ENCODE data around the gene TWIST2.

DNA sequence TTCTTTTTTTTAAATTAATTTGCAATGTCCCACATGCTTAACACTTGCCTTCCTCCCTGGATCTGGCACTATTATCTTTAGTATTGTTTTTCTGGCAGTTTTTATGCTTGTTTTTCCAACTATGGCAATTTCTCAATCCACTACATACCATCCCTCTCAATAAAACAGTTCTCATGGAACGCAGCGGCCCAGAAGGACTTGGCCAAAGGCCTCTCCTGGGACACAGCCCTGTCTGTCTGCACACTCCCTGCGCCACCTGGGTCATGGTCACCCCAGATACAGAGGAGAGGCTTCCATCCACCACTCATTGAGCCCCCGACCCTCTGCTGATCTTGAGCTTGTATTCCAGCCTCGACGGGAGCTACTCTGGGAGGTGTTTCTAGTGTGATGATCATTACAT, 91.2 kb downstream of the TWIST2 start:
- TF ChIP-seq, protein P1, sequence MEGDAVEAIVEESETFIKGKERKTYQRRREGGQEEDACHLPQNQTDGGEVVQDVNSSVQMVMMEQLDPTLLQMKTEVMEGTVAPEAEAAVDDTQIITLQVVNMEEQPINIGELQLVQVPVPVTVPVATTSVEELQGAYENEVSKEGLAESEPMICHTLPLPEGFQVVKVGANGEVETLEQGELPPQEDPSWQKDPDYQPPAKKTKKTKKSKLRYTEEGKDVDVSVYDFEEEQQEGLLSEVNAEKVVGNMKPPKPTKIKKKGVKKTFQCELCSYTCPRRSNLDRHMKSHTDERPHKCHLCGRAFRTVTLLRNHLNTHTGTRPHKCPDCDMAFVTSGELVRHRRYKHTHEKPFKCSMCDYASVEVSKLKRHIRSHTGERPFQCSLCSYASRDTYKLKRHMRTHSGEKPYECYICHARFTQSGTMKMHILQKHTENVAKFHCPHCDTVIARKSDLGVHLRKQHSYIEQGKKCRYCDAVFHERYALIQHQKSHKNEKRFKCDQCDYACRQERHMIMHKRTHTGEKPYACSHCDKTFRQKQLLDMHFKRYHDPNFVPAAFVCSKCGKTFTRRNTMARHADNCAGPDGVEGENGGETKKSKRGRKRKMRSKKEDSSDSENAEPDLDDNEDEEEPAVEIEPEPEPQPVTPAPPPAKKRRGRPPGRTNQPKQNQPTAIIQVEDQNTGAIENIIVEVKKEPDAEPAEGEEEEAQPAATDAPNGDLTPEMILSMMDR (IDR thresholded peaks at IDR 0.05; ENCODE audit: low read length) = no peak
- no peak for TF ChIP-seq EZH2phosphoT487 (IDR thresholded peaks at IDR 0.05; ENCODE audit: low read length)
- TF ChIP-seq EZH2 (optimal IDR thresholded peaks at IDR 0.05; ENCODE audit: low read depth, low read length) = no peak
